T-helper 22 cell (primary cell): ENCODE results near the gene TMEM59.
"Not testable (repeated sequence)": the region's sequence is repeated elsewhere in the genome, so short reads cannot be mapped to it uniquely, and the experiment has no call there.

Experiments
- DNase-seq: peaks from one replicate; pipeline ENCODE4 v3.0.0-alpha.2; 2020; ENCODE audit warnings: low read depth

TMEM59 gene

DNA sequence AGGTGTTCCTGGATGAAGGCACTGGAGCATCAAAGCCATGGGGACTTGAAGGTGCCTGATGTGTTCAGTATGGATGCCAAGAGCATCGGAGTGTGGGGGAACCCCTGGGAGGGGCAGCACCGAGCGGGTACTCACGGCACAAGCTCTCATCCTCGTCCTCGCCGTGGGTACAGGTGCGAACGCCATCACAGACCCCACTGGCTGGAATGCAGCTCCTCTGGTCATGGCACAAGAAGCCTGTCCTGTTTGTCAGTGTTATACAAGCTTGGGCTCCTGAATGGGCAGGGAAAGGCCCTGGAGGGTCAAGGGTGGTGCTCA lies 41.0 kb downstream of the TMEM59 start:
- DNase-seq = no peak

DNA sequence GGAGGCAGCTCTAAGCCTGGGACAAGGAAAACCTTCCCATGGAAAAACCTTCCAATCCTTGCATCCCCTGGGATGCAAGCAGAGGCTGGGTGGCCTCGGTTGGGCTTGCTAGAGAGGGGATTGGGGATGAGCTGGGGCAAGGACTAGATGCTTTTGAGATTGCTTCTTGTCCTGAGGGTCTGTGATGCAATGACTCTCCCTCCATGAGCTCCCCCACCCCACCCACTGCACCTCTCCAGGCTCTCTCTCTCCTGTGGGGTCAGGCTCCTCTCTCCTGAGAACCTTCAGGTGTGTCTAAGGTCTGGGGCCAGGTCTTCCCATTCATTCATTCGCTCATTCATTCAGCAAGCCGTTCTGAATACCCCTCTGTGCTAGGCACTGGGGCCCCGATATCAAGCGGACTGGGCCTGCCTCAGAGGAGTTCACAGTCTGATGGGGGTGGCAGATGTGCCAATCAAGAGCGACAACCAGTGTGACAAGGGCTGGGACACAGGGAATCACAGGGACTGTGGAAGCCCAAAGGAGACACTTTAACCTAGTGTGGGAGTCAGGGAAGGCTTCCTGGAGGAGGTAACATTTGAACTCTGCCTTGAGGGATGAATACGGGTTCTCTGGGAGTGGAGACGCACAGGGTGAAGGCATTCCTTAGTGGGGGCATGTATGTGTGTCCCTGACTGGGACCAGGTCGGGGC lies 41.5 kb downstream of the TMEM59 start:
- no peak for DNase-seq

DNA sequence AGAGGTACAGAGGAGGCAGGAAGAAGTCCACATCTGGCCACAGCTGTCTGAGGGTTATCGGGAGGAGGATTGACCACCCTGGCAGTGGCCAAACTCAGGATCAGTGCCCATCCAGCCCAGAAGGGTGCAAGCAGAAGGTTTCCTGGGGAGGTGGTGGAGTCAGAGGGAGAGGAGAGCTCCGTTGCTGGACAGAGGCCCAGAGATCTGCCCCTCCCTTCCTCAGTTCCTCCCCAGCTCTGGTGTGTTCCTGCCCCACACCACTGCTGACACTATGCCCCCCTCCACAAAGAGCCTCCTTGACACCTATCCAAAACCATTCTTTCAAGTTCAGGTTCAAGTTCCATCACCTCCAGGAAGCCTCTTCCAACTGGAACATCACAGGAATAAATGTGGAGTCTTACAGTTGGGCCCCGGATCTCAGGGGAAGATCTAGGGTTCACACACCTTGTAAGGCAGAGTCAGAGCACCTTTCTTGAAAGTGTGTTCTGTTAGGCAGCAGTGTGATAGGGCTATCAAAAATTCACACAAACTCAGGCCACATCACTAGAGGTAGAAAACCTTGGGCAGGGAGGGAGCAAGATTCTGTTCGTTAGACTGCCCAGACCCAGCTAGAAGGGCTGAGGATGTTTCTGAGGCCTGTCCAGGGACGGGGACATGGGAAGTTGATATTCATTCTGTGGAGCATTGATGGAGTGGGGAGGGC lies 42.4 kb downstream of the TMEM59 start:
- DNase-seq = no peak

DNA sequence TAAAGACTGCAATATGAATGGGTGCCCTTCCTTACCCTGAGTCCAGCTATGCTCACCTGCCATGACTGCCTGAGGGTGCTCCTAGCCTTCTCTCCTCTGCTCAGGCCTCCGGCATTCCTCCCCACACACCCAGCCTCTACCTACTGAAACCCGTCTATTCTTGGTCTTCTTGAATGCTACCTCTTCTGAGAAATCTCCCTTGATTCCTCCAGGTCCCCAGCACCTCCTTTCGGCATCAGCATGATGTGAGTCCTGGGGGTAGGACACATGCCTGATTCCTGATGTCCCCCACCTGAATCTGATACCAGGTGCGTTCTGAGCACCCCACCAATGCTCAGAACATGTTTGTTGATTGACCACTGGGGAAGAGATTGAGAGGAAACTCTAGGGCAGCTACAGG lies 43.6 kb downstream of the TMEM59 start:
- no peak for DNase-seq

DNA sequence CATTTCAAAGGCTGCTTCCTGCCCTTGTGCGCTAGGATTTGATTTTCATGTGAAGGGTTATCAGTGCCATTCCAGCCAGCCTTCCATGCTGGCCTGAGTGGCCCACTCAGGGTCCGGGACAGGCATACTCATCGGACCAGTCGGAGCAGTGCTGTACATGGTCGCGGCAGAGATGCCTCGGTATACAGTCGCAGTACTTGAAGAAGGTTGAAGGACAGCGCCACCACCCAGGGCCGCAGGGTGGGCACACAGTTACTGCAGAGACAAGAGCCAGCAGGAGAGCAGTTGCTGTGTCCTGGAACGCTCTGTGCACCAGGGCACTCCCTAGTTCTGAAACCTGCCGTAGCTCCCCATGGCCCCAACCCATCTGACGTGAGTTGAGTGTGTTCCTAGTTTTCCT lies 44.1 kb downstream of the TMEM59 start:
- no peak for DNase-seq

DNA sequence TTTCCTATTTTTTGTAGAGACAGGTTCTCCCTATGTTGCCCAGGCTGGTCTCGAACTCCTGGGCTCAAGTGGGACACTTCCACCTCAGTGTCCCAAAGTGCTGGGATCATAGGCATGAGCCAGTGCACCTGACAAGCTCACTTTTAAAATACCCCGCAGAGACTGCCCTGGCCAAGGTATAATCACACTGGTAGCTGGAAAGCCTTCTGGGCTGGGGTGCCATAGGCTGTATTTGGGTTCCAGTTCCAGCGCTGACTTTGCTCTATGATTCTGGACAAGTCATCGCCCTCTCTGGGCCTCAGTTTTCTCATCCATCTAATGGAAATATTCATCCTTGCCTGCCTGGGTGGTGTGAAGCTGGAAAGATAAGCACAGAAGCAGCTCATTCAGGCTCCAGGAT lies 45.4 kb downstream of the TMEM59 start:
- DNase-seq = no peak

DNA sequence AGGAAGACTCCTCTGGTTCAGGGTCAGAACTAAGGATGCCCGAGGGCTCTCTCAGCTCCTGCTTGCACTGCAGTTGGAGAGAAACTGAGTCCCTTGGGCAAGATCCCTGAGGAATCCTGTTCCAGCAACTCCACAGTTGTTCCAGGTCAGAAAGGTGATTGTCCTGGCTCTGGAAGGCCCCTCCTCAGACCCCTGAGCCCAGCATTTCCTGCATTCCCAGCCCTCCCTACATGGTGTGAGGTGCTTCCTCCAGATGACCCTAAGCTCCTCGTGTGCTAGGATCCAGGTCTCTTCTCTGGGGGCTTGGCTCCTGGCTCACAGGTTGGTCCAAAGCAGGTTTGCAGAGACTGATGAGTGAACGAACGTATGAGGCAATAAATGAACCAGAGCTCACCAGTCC lies 46.5 kb downstream of the TMEM59 start:
- DNase-seq = no peak

DNA sequence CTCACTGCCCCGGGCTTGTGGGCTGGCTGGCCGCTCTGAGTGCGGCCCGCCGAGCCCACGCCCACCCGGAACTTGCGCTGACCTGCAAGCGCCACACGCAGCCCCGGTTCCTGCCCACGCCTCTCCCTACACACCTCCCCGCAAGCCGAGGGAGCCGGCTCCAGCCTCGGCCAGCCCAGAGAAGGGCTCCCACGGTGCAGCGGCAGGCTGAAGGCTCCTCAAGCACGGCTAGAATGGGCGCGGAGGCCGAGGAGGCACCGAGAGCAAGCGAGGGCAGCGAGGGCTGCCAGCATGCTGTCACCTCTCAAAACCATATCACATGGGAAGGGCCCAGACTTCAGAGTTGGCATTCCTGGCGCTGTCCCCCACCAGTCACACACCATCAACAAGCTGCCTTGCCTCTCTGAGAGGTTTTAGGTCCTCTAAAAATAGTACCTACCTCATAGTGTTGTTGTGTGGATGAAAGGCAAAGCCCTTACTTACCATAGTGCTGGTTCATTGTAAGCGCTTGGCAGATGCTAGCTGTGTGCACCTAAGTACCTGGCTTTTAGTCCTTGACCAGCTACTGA lies 48.4 kb downstream of the TMEM59 start:
- no peak for DNase-seq

DNA sequence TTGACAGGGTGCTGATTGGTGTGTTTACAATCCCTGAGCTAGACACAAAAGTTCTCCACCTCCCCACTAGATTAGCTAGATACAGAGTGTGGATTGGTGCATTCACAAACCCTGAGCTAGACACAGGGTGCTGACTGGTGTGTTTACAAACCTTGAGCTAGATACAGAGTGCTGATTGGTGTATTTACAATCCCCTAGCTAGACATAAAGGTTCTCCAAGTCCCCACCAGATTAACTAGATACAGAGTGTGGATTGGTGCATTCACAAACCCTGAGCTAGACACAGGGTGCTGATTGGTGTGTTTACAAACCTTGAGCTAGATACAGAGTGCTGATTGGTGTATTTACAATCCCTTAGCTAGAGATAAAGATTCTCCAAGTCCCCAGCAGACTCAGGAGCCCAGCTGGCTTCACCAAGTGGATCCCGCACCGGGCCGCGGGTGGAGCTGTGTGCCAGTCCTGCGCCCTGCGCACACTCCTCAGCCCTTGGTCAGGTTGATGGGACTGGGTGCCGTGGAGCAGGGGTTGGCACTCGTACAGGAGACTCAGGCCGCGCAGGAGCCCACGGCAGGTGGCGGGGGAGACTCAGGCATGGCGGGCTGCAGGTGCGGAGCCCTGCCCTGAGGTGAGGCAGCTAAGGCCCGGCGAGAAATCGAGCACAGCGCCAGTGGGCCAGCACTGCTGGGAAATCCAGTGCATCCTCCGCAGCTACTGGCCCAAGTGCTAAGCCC lies 49.1 kb downstream of the TMEM59 start:
- DNase-seq = not testable (repeated sequence)

DNA sequence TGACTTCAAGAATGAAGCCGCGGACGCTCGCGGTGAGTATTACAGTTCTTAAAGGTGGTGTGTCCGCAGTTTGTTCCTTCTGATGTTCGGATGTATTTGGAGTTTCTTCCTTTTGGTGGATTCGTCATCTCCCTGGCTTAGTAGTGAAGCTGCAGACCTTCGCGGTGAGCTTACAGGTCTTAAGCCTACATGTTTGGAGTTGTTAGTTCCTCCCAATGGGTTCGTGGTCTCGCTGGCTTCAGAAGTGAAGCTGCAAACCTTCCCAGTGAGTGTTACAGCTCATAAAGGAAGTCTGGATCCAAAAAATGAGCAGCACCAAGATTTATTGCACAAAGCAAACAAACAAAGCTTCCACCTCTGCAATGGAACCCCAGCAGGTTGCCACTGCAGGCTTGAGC lies 49.8 kb downstream of the TMEM59 start:
- no peak for DNase-seq

DNA sequence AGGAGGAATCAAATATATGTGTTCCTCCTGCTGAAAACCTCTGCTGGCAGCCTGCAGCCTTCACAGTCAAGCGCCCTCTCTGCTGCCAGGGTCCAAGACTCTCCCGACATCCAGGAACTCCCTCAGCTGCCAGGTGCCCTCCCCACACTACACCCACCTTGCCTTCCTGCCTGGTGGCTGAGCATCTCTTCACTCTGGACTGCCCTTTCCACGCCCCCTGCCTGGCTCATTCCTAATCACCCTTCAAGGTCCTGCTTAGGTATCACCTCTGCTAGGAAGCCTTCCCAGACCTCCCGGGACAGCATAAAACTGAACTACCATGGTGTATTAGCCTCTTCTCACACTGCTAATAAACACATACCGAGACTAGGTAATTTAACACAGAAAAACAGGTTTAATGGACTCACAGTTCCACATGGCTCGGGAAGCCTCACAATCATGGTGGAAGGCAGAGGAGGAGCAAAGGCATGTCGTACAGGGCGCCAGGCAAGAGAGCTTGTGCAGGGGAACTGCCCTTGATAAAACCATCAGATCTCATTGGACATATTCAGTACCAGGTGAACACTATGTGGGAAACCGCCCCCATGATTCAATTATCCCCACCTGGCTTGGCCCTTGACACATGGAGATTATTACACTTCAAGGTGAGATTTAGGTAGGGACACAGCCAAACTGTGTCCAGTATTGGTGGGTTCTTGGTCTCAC lies 50.3 kb downstream of the TMEM59 start:
- no peak for DNase-seq

DNA sequence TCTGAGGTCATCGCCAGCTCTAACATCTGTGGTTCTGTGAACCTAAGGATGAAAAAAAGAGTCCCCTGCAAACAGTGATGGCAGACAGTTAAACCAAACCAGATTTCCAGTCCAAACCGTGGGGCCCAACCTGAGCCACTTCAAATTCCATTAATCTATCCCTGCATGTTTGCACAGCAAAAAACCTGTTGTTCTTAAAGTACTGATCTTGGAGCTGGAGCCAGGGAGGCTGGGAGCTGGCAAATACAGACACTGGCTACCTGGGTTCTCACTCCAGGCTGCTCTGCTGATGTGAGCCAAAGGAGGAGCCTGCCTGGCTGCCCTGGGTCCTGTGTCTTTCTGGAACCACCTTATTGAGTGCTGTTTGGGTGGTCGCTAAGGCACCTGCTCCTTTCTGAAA lies 51.4 kb downstream of the TMEM59 start:
- no peak for DNase-seq

DNA sequence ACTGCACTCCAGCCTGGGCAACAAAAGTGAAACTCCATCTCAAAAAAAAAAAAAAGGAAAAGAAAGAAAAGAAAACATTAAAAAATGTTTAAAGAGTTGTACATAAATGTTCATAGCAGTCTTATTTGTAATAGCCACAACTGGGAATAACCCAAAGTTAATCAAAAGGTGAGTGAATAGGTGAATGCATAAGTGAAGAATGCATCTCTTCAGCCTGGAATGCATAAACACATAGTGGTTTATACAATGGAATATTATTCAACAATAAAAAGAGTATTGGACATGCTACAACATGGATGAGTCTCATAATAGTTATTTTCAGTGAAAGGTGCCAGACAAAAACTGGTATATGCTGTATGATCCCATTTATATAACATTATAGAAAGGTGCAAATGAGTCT lies 53.1 kb downstream of the TMEM59 start:
- no peak for DNase-seq

DNA sequence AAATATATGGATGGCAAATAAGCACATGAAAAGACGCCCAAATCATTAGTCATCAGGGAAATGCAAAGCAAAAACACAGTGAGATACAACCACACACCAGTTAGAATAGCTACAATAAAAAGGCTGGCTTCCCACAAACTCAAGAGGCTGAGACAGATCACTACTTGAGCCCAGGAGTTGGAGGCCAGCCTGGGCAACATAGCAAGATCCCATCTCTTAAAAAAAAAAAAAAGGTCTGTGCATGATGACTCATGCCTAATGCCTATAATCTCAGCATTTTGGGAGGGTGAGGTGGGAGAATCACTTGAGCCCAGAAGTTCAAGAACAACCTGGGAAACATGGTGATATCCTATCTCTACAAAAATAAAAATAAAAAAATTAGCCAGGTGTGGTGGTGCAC lies 54.8 kb downstream of the TMEM59 start:
- DNase-seq = no peak

DNA sequence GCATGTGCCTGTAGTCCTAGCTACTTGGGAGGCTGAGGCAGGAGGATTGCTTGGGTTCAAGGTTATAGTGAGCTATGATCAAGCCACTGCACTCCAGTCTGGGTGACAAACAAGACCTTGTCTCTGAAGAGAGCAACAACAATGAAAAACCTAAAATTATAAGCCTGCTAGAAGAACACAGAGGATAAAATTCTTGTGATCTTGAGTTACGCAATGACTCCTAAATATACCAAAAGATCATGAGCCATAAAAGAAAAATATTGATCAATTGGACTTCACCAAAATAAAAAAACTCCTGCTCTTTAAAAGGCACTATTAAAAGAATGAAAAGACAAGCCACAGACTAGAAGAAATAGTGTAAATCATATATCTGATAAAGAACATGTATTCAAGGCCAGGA lies 57.3 kb downstream of the TMEM59 start:
- DNase-seq = no peak

DNA sequence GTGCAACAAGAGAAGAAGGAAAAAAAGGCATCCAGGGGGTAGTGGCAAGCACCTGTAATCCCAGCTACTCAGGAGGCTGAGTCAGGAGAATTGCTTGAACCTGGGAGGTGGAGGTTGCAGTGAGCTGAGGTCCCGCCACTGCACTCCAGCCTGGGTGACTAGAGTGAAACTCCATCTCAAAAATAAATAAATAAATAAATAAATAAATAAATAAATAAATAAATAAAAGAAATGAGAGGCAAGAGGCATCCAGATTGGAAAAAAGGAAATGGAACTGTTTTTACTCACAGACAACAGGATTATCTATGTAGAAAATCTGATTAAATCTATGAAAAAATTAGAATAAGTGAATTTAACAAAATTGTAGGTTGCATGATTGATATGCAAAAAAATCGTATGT lies 58.5 kb downstream of the TMEM59 start:
- not testable (repeated sequence) for DNase-seq

DNA sequence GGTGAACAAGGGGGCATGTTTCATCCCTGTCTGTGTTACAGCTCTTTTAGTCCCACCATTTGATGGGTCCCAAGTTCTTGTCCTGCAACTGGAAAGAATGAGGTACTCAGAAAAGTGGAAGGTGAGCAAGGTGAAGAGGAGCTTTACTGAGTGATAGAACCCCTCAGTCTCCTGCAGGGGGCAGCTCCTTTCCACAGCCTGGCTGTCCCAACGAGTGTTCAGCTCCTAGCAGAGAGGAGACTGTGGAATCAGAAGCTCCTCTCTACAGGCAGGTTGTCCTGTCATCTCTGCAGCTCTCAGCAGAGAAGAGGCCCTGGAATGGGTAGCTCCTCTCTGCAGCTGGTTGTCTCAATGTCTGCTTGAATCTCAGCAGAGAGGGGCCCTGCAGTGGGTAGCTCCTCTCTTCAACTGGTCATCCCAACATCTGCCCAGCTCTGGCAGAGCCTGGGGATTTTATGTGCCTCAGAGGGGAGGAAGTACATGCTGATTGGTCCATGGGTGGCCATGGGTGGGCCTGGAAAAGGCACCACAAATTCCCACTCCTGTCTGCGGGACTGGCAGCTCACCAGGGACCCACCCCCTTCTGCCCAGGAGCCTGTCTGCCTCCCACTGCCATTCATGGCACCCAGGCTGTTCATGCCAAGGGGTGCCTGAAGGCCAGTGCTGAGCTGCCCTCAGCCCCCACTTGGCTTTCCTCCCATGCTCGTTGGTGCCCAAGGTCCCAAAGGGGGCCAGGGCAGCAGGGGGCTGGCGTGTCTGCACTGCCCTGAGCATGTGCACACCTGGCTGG lies 60.7 kb downstream of the TMEM59 start:
- no peak for DNase-seq

DNA sequence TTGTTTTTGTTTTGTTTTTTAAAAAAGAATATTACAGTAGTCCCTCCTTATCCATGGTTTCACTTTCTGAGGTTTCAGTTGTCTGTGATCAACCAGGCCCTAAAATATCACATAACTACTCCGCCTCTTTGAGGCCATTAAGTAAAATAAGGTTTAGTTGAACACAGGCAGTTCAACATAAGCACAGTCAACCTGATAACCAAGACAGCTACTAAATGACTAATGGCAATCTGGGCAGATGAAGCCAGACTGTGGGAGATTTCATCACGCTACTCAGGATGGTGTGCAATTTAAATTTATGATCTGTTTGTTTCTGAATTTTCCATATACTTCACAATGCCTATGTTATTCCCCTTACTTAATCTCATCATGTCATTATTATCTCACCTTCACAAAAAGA lies 65.1 kb downstream of the TMEM59 start:
- no peak for DNase-seq

DNA sequence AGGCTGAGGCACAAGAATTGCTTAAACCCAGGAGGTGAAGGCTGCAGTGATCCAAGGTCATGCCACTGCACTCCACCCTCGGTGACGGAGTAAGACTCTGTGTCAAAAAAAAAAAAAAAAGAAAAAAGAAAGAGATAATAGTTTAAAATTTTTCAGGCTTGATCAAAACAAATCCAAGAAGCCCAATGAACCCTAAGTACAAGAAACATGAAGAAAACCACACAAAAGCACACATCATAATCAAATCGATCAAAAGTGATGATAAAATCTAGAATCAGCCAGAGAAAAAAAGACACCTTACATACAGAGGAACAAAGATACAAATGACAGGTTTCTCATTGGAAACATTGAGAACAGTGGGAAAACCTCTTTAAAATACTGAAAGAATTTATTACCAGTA lies 66.5 kb downstream of the TMEM59 start:
- DNase-seq = no peak

DNA sequence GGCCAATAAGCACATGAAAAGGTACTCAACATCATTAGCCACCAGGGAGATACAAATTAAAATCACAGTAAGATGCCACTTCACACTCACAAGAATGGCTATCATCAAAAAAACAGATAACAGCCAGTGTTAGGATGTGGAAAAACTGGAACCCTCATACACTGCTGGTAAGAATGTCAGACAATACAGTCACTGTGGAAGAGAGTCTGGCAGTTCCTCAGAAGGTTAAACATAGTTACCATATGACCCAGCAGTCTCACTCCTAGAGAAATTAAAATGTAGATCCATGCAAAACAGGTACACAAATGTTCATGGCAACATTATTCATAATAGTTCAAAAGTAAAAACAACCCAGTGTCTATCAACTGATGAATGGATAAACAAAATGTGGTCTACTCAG lies 68.3 kb downstream of the TMEM59 start:
- DNase-seq = no peak

DNA sequence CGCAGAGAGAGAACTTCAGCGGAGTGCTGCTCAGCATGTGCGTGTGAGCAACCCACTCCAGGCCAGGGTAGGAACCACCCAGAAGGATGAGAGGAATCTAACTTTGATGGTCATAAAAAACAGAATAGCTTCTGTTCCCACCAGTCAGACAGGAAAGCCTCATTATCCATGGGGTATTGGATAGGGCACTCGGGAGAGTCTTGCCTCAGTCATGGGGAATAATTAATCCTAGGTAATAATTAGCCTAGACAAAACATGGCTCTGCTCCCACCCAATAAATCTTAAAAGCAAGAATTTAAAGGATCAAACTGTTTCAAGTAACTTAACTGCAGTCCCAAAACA lies 70.3 kb downstream of the TMEM59 start:
- DNase-seq = no peak
